Transverse colon (tissue), 3 donors: Measurements from ENCODE around the gene SYT14.

Experiments used
- CTCF ChIP-seq, 5 experiments: fragments of 200-600 bp in 3 of 5; fragments of 450-650 bp in 2 of 5; sonication (generic) in 3 of 5; IDR thresholded peaks; 1 replicate in 2 of 5; 2 replicates in 3 of 5; pipeline ENCODE4 v1.5.1; 2016 to 2017; ENCODE audit warnings: antibody characterized with exemption in 5 of 5, inconsistent platforms in 3 of 5, mild to moderate bottlenecking in 2 of 5, moderate library complexity in 1 of 5
- EP300 ChIP-seq: sonication (generic); formaldehyde crosslinking; IDR thresholded peaks from one replicate; pipeline ENCODE4 v1.6.1; 2017; ENCODE audit warnings: antibody characterized with exemption, low read depth
- POLR2A ChIP-seq: fragments of 450-650 bp; IDR thresholded peaks from one replicate; pipeline ENCODE4 v1.6.1; 2016; ENCODE audit warnings: antibody characterized with exemption, mild to moderate bottlenecking, moderate library complexity

GRCh38 chr1:209989525-209989924 lies 51.5 kb downstream of the SYT14 start:
- TF ChIP-seq EP300 (no peak), CTCF (IDR thresholded peaks at IDR 0.05) (peak in 1 of 5 experiments; percentile 23), POLR2A (no peak)
